ENCODE data around the gene IGSF21.

The IGSF21 gene

GRCh38 chr1:18419113-18419844 is 311.7 kb downstream of the IGSF21 start:
- no peak for DNase-seq (ENCODE audit: low spot score)

- DNase-seq (ENCODE audit: low spot score) = no peak
Observed at GRCh38 chr1:18419845-18420184, 312.2 kb downstream of the IGSF21 start.

DNA sequence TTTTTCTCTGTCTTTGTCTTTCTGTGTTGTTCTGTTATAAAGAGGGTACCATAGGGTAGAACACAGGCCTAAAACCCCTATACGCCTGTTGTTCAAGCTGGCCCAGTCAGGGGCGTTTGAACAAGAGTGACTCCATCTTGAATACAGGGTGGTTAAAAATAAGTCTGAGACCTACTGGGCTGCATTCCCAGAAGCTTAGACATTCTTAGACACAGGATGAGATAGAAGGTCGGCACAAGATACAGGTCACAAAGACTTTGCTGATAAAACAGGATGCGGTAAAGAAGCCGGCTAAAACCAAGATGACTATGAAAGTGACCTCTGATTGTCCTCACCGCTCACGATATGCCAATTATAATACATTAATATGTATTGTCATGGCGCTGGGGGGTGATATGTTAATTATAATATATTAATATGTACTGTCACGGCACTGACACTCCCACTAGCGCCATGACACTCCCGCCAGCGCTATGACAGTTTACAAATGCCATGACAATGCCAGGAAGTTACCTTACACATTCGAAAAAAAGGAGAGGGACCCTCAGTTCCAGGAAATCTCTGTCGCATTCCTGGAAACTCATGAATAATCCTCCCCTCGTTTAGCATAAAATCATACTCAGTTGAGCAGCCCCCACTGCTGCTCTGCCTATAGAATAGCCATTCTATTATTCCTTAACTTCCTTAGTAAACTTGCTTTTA is 314.6 kb downstream of the IGSF21 start:
- no peak for DNase-seq (ENCODE audit: low spot score)

- DNase-seq (ENCODE audit: low spot score) = no peak
Observed at GRCh38 chr1:18422954-18423353, 315.4 kb downstream of the IGSF21 start.

DNA sequence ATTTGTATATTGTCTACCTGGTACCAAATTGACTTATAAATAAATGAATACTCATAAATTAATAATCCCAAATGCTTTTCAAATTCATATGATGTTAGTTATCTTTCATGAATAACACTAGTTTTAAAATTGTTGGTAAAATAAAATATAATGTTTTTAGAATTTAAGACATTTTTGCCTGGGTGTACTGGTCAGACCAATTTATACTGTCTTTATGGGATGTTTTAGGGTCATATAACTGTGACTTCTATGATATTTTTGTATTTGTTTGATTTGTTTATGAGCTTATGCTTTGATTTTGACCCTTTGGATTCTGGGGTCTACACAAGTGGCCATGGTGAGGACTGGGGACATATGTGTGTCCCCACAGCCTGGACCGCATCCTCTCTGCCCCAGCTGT is 319.0 kb downstream of the IGSF21 start:
- no peak for DNase-seq (ENCODE audit: low spot score)
